HepG2 (cell line): ENCODE measurements around the gene HMGN4. TPM values are rescaled to one million over a fixed set of nuclear protein-coding genes. Genes with fewer than 3 reads are reported as not detected.

ENCODE experiments used
- ATF7 ChIP-seq, 2 experiments: fragments of 450-650 bp in 1 of 2; sonication (generic) in 1 of 2; formaldehyde crosslinking in 1 of 2; IDR thresholded peaks; 2 replicates each; pipeline versions ENCODE4 v1.4.0 to v1.6.1; 2016 to 2020; ENCODE audit warnings: antibody characterized with exemption in 1 of 2, mild to moderate bottlenecking in 1 of 2, missing genetic modification reagents in 1 of 2
- ELF1 ChIP-seq: sonication (generic); formaldehyde crosslinking; IDR thresholded peaks from 2 replicates; pipeline ENCODE4 v1.4.0; 2020; ENCODE audit warnings: missing genetic modification reagents
- ETV5 ChIP-seq: IDR thresholded peaks from 2 replicates; pipeline ENCODE4 v1.6.1; 2018; ENCODE audit warnings: missing biosample characterization, missing genetic modification reagents, inconsistent platforms, borderline replicate concordance
- IKZF4 ChIP-seq: sonication (generic); formaldehyde crosslinking; IDR thresholded peaks from 2 replicates; pipeline ENCODE4 v1.5.1; 2020; ENCODE audit warnings: borderline replicate concordance, mild to moderate bottlenecking, low read depth, missing genetic modification reagents; ENCODE audit errors: not compliant biosample characterization
- MTA3 ChIP-seq: sonication (generic); formaldehyde crosslinking; IDR thresholded peaks from 2 replicates; pipeline ENCODE4 v1.4.0; 2020; ENCODE audit warnings: missing genetic modification reagents
- NR2F1 ChIP-seq, 2 experiments: fragments of 450-650 bp in 1 of 2; formaldehyde crosslinking in 1 of 2; IDR thresholded peaks; 2 replicates each; pipeline versions ENCODE4 v1.5.0 to v1.6.1; 2016 to 2020; ENCODE audit warnings: mild to moderate bottlenecking in 1 of 2, missing compliant biosample characterization in 1 of 2, missing genetic modification reagents in 1 of 2, moderate library complexity in 1 of 2
- NR2F2 ChIP-seq: IDR thresholded peaks from 2 replicates; pipeline ENCODE4 v1.6.1; 2012; ENCODE audit warnings: low read depth, inconsistent platforms, borderline replicate concordance
- SMAD3 ChIP-seq: sonication (generic); formaldehyde crosslinking; IDR thresholded peaks from 2 replicates; pipeline ENCODE4 v1.4.0; 2020; ENCODE audit warnings: missing genetic modification reagents
- SOX6 ChIP-seq, 2 experiments: fragments of 450-650 bp in 1 of 2; sonication (generic) in 1 of 2; formaldehyde crosslinking in 1 of 2; IDR thresholded peaks; 2 replicates each; pipeline versions ENCODE4 v1.4.0 to v1.6.1; 2017 to 2020; ENCODE audit warnings: antibody characterized with exemption in 1 of 2, mild to moderate bottlenecking in 1 of 2, missing genetic modification reagents in 1 of 2
- STAG1 ChIP-seq: sonication (generic); formaldehyde crosslinking; IDR thresholded peaks from 2 replicates; pipeline ENCODE4 v1.4.0; 2020; ENCODE audit warnings: missing genetic modification reagents
- ZBTB1 ChIP-seq: sonication (generic); formaldehyde crosslinking; IDR thresholded peaks from 2 replicates; pipeline ENCODE4 v1.4.0; 2020; ENCODE audit warnings: missing genetic modification reagents, borderline replicate concordance
- ZEB1 ChIP-seq: IDR thresholded peaks from 2 replicates; pipeline ENCODE4 v1.6.1; 2012; ENCODE audit warnings: mild to moderate bottlenecking, low read depth, inconsistent platforms; ENCODE audit not compliant: insufficient replicate concordance
- ZNF136 ChIP-seq: sonication (generic); formaldehyde crosslinking; IDR thresholded peaks from 2 replicates; pipeline ENCODE4 v1.8.1; 2022; ENCODE audit warnings: low read depth, mild to moderate bottlenecking, moderate library complexity, missing genetic modification reagents
- ZNF143 ChIP-seq: sonication (generic); formaldehyde crosslinking; IDR thresholded peaks from 2 replicates; pipeline ENCODE4 v1.4.0; 2020; ENCODE audit warnings: missing genetic modification reagents
- ZNF331 ChIP-seq: sonication (generic); formaldehyde crosslinking; IDR thresholded peaks from 2 replicates; pipeline ENCODE4 v1.4.0; 2020; ENCODE audit warnings: missing genetic modification reagents
- polyA plus RNA-seq, 8 experiments: library from polyadenylated mRNA; depleted of rRNA in 3 of 8; stranded (reverse) in 7 of 8; unstranded in 1 of 8; fragments of >200 nt; fragmentation: Illumina TruSeq in 4 of 8; extraction: Trizol in 4 of 8; gene quantifications; 2 replicates each; pipeline versions ENCODE4 v1.2.1 to v1.2.3, GENCODE V29; 2011 to 2016; ENCODE audit warnings: low read depth in 4 of 8, missing spikeins in 1 of 8, mixed read lengths in 1 of 8; ENCODE audit not compliant: insufficient read depth in 1 of 8
- total RNA-seq, 5 experiments: library from RNA; depleted of rRNA; stranded (reverse); fragments of >200 nt; fragmentation: Illumina TruSeq; extraction: Trizol; gene quantifications; 2 replicates each; pipeline ENCODE4 v1.2.3, GENCODE V29; 2016; ENCODE audit warnings: low read depth in 1 of 5
- TF ChIP-seq, protein P1 (sequence below): sonication (generic); formaldehyde crosslinking; IDR thresholded peaks from 2 replicates; pipeline ENCODE4 v1.9.0; 2022; ENCODE audit warnings: missing genetic modification reagents, mild to moderate bottlenecking, borderline replicate concordance
- TF ChIP-seq, protein P2 (sequence below): sonication (generic); formaldehyde crosslinking; IDR thresholded peaks from 2 replicates; pipeline ENCODE4 v1.4.0; 2020; ENCODE audit warnings: mild to moderate bottlenecking, missing genetic modification reagents
- TF ChIP-seq, protein P3 (sequence below): sonication (generic); formaldehyde crosslinking; IDR thresholded peaks from 2 replicates; pipeline ENCODE4 v1.4.0; 2020; ENCODE audit warnings: mild to moderate bottlenecking, missing genetic modification reagents, borderline replicate concordance
- TF ChIP-seq, protein P4 (sequence below): sonication (generic); formaldehyde crosslinking; IDR thresholded peaks from 2 replicates; pipeline ENCODE4 v1.4.0; 2020; ENCODE audit warnings: mild to moderate bottlenecking, missing genetic modification reagents

The HMGN4 gene
- total and polyA plus RNA-seq, 2 of the 13 experiments (the other 11 are each of a cell fraction or from before 2014, with no cell fraction given) = 39.9 to 52.1 TPM

DNA sequence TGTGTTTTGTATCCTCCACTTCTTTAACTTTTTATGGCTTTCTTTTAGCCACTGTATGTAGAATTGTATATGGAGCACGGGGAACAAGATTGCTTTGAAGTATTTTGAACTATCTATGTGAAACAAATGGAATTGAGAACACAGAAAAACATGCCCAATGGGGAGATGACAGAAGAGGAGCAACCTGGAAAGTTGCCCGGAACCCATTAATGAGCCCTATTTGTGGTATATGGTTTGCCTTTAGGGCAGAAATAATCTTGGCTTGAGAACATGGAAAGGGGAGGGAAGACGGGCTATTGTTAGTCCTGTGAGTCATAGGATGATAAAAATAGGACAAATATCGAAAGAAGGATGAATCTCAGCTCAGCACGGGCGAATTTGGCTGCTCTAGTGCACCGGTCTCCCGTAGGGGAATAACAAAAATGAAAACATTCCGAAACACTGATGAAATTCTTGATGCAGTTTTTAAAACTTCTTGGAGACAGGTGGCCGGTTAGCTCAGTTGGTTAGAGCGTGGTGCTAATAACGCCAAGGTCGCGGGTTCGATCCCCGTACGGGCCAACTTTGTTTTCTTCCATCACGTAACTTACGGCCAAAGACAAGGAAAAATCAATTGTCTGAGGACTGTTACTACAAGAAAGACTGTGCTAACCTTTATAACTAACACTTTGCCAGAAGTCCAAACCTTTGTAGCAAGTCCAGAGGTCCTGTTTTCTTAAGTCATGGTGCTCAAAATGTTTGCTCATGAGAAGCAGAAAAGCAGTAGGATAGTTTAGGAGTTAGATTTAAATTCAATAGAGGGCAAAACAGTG is 15.7 kb downstream of the HMGN4 start (continued):
- TF ChIP-seq STAG1 (CRISPR knock-in tag) (no peak), ZBTB1 (CRISPR knock-in tag) (no peak), NR2F1 (CRISPR knock-in tag; IDR thresholded peaks at IDR 0.05) (no peak), ZNF331 (CRISPR knock-in tag) (peak; percentile 78), SMAD3 (0 out of 2 replicates have a peak, but pooled peaks have one; percentile 40), NR2F2 (0 out of 2 replicates have a peak, but pooled peaks have one; percentile 21), SOX6 (IDR thresholded peaks at IDR 0.05) (no peak), SOX6 (CRISPR knock-in tag; IDR thresholded peaks at IDR 0.05) (peak; percentile 66), IKZF4 (CRISPR knock-in tag) (no peak), ELF1 (no peak; the same call in 1 of the 2 replicates), ZNF136 (CRISPR knock-in tag) (no peak), ETV5 (no peak), MTA3 (CRISPR knock-in tag) (no peak), ATF7 (IDR thresholded peaks at IDR 0.05) (no peak), ATF7 (CRISPR knock-in tag; IDR thresholded peaks at IDR 0.05) (no peak), ZNF143 (CRISPR knock-in tag) (0 out of 2 replicates have a peak, but pooled peaks have one; percentile 29), ZEB1 (no peak)
- TF ChIP-seq, protein P1, sequence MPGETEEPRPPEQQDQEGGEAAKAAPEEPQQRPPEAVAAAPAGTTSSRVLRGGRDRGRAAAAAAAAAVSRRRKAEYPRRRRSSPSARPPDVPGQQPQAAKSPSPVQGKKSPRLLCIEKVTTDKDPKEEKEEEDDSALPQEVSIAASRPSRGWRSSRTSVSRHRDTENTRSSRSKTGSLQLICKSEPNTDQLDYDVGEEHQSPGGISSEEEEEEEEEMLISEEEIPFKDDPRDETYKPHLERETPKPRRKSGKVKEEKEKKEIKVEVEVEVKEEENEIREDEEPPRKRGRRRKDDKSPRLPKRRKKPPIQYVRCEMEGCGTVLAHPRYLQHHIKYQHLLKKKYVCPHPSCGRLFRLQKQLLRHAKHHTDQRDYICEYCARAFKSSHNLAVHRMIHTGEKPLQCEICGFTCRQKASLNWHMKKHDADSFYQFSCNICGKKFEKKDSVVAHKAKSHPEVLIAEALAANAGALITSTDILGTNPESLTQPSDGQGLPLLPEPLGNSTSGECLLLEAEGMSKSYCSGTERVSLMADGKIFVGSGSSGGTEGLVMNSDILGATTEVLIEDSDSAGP (CRISPR knock-in tag) = no peak
- TF ChIP-seq, protein P2, sequence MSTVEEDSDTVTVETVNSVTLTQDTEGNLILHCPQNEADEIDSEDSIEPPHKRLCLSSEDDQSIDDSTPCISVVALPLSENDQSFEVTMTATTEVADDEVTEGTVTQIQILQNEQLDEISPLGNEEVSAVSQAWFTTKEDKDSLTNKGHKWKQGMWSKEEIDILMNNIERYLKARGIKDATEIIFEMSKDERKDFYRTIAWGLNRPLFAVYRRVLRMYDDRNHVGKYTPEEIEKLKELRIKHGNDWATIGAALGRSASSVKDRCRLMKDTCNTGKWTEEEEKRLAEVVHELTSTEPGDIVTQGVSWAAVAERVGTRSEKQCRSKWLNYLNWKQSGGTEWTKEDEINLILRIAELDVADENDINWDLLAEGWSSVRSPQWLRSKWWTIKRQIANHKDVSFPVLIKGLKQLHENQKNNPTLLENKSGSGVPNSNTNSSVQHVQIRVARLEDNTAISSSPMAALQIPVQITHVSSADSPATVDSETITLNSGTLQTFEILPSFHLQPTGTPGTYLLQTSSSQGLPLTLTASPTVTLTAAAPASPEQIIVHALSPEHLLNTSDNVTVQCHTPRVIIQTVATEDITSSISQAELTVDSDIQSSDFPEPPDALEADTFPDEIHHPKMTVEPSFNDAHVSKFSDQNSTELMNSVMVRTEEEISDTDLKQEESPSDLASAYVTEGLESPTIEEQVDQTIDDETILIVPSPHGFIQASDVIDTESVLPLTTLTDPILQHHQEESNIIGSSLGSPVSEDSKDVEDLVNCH (CRISPR knock-in tag) = no peak
- TF ChIP-seq, protein P3, sequence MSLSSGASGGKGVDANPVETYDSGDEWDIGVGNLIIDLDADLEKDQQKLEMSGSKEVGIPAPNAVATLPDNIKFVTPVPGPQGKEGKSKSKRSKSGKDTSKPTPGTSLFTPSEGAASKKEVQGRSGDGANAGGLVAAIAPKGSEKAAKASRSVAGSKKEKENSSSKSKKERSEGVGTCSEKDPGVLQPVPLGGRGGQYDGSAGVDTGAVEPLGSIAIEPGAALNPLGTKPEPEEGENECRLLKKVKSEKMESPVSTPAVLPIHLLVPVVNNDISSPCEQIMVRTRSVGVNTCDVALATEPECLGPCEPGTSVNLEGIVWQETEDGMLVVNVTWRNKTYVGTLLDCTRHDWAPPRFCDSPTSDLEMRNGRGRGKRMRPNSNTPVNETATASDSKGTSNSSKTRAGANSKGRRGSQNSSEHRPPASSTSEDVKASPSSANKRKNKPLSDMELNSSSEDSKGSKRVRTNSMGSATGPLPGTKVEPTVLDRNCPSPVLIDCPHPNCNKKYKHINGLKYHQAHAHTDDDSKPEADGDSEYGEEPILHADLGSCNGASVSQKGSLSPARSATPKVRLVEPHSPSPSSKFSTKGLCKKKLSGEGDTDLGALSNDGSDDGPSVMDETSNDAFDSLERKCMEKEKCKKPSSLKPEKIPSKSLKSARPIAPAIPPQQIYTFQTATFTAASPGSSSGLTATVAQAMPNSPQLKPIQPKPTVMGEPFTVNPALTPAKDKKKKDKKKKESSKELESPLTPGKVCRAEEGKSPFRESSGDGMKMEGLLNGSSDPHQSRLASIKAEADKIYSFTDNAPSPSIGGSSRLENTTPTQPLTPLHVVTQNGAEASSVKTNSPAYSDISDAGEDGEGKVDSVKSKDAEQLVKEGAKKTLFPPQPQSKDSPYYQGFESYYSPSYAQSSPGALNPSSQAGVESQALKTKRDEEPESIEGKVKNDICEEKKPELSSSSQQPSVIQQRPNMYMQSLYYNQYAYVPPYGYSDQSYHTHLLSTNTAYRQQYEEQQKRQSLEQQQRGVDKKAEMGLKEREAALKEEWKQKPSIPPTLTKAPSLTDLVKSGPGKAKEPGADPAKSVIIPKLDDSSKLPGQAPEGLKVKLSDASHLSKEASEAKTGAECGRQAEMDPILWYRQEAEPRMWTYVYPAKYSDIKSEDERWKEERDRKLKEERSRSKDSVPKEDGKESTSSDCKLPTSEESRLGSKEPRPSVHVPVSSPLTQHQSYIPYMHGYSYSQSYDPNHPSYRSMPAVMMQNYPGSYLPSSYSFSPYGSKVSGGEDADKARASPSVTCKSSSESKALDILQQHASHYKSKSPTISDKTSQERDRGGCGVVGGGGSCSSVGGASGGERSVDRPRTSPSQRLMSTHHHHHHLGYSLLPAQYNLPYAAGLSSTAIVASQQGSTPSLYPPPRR = no peak
- TF ChIP-seq, protein P4, sequence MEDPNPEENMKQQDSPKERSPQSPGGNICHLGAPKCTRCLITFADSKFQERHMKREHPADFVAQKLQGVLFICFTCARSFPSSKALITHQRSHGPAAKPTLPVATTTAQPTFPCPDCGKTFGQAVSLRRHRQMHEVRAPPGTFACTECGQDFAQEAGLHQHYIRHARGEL = no peak
